HG02840 (cell line): ENCODE measurements around the gene TMPRSS13.

Source experiments
- ATAC-seq: cut with Tn5 transposase; IDR thresholded peaks from one replicate; pipeline ENCODE4 v1.9.1; 2021; ENCODE audit warnings: mild to moderate bottlenecking, moderate library complexity, moderate number of reproducible peaks; ENCODE audit not compliant: unreplicated experiment, low FRiP score

Gene TMPRSS13

GRCh38 chr11:117914991-117915618, 14.1 kb downstream of the TMPRSS13 start:
- no peak for ATAC-seq

DNA sequence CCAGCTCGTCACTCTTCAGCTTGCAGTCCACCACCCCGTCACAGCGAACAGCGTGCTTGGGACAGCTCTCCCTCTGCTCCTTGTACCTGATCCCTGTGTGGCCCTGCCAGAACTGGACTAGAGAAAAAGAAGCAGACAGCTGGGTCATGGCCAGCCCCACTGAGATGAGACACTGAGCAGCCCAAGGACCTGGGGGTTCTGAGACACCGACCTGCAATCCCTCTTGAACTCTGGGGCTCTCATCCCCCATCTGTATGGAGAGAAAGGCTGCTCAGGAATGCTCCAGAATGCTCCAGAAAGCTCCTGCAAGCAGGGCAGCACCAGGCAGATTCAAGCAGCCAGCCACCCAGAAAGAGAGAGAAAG, 14.8 kb downstream of the TMPRSS13 start:
- no peak for ATAC-seq

DNA sequence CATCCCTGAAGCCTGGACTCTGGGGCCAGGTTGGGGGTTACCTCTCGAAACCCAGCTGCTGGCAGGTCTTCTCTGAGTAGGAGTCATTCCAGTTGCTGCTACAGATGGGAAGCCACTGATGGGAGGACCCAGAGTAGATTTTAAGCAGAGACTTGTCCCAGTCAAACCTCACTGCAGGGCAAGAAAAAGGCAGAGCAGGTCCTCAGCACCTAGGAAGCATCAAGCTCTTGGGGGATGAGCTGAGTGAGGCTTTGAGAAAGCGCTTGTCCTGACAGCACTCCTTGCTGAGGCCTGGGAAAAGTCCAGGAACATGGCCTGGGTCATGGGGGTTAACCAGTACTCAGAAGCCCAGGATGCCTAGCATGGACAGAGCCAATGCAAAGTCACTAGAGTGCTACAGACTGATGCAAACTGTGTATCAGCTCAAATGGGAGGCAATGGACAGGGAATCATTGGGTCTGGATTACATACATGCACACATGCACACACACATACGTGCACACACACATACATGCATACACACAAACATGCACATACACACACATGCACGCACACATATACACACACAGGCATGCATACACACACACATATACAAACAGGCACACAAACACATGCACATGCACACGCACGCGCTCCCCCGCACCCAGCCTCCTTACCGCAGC, 15.3 kb downstream of the TMPRSS13 start:
- no peak for ATAC-seq

DNA sequence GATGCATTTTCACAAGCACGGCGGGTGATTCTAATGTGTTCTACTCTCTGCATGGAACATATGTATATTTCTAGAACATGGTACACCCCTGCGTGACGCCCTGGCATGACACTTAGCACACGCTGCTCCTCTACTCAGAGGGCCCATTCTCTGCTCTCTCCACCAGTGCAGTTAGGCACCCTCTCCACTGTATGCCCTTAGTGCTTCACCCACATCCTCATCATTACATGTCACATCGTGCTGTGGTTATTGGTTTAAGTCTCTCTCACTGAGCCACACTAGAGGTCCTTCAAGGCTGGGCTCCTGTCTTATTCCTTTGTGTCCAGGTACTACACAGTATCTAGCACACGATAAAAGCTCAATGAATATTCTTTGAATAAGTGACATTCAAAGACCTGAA, 16.7 kb downstream of the TMPRSS13 start:
- no peak for ATAC-seq

DNA sequence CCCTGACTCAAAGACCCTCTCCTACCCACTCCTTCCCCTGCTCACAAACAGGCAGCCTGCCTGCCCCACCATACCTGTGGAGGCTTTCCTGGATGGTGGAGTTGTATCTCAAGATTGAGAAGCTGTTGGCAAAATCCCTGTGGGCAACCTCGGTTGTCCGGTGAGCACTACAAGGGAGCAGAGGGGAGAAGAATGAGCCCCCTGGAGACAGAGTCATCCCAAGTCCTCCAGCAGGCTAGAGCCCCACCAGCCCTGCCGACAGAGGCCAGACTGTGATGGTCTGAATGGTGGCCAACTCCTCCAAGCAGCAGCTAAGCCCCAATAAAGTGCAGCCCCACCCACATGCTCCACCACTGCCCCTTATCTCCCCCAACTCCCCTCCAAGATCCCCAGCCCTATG, 17.5 kb downstream of the TMPRSS13 start:
- ATAC-seq: no peak

GRCh38 chr11:117910941-117911655, 18.1 kb downstream of the TMPRSS13 start:
- no peak for ATAC-seq

- ATAC-seq: no peak
Measured at GRCh38 chr11:117910525-117910924, 18.7 kb downstream of the TMPRSS13 start.

DNA sequence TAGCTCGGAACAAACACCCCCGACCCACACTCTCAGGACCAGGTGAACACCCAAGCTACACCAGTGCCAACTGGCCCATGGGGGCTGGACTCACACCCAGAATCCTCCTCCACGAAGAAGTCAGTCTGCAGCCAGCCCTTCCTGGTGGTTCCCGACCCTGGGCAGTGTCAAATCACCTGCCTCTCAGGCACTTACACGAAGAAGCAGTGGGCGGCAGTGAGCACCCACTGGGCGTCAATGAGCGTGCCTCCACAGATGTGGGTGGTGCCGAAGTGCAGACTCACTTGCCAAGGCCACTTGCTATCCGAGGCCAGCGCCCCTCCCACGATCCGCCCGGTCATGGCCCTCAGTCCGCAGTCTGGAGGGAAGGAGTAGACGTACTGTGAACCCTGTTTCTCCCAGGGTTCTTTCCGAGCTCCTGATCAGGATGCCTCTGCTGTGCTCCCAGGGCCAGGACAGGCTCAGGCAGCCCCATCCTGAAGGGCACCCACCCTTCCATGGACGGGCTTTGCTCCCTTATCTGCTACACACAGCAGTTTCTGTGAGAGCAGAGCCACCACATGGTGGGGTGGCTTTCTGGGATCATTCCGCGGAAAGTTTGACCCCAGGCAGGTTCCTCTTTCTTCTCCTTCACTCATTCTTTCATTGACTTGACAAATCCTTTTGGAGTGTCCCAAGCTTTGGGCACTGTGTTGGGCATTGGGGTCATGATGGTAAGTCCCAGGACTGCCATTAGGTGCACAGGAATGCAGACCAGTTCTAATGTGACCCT, 19.4 kb downstream of the TMPRSS13 start:
- ATAC-seq: no peak

- no peak for ATAC-seq
Measured at GRCh38 chr11:117908959-117909610, 20.1 kb downstream of the TMPRSS13 start.

GRCh38 chr11:117908109-117908895, 20.9 kb downstream of the TMPRSS13 start:
- ATAC-seq: no peak

DNA sequence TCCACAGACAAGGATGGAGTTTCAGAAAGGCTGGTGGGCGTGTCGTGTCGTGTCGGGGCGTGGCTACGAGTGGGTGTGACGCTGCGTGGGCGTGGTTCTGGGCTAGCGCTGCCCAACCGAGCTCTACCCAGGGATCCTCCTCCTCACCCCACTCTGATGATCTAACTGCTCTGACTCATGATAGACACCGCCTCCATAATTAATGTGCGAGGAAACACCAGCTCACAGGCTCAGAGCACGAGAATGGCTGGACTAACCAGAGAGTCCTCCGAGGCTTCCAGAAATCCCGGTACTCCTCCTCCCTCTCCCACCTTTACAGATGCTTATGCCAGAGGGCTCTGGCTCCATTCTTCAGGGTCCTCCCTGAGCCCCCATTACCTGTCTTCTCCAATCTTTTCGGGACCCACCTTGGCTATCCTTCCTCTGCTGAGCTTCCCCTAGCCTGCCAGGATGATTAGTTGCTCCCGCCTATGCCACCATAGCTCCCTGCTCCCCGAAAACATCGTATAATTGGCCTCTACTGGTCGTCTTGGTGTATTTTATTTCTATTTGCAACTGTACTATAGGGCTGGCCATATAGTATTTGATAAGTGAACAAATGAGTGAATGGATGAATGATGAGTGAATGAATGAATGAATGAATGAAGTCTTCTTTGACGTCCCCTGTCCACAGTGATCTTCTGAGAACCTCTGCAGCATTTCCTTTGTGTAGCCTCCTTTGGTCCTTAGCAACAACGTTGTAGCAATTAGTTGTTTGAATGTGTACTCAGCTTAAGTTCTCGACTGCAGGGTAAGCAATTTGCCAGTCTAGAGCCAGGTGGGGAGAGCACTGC, 21.7 kb downstream of the TMPRSS13 start:
- no peak for ATAC-seq

GRCh38 chr11:117906710-117907109, 22.5 kb downstream of the TMPRSS13 start:
- ATAC-seq: no peak

DNA sequence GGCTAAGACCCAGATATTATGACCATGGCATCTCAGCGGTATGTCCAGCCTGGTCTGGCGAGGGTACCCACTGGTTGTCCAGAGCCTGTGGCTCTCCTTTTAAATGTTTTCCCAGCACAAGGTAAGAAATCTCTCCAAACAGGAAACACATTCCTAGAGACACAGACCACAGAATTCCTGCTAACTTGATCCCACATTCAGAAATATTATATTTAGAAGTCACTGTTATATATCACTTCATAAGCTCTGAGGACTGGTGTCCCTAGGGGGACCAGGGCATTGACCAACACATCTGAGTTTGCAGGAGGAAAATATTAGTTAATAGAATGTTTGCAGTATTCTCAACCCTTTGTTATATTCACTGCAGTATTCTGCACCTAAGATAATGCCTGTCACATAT, 23.1 kb downstream of the TMPRSS13 start:
- ATAC-seq: no peak

GRCh38 chr11:117905524-117905923, 23.7 kb downstream of the TMPRSS13 start:
- ATAC-seq: no peak

DNA sequence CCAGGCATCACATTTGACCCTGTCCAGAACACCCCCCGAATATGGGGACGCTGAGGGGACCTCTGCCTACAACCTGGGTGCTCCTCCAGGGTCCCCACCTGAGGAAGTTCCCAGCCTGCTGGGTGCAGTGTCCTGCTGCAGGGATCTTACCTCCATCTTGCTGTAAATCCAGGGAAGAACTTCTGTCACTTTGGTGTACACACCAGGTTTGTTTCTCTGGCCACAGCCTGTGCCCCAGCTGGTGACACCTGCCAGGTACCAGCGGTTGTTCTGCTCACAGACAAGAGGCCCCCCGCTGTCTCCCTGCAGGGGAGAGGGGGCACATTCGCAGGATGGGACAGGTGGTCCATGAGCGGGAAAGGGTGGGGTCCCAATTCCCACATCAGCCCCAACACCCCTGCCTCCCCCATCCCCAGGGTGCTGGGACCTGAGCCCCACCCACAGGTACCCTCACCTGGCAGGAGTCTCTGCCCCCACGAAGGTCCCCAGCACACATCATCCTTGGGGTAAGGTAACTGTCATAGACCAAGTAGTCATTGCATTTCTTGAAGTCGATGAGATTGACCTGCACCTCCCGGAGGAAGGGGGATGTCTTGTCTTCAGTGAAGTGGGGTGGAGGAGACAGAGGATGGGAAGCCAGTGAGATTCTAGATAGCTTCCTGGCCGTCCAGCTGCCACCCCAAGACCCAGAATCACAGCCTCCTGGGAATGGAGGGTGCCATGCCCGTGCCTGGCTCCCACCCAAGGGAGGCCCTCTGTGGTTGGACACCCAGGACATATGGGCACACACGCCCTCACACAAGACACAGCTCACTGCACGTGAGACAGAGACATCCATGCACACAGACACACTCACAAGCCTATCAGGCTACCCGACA, 25.5 kb downstream of the TMPRSS13 start:
- no peak for ATAC-seq

DNA sequence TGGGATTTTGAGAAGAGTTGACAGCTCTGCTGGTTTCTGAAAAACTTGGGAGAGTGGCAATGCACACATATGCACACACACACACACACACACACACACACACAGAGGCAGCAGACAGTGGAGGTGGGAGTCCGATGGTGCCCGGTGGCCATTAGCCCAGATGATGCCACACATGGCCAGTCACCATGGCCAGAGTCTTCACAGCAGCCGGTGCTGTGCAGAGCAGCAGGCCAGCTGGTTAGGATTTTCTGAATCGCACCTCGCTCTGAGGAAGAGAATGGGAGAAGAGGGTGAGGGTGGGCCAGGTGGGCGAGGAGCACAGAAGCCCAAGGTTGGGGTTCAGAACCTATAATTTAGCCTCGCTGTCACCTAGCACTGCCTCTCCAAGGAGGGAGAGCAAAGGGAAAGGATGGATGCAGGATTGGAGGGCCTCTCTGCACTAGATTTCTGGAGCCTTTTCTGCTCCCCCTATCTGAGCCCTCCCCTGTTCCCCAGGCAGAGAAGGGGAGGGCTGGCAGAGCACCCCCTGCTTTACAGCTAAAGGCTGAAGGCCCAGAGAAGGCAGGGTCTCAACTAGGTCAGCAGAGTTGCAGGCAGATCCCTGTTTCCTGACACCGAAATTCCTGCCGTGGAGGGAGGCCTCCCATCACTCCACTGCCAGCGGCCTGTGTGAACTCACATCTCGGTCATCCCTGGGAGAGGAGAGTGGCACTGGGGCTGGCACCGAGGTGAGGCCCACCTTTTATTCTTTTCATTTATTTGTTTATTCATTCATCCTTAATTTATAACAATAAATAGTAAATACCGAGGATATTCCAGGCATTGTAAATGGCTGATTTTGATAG, 27.0 kb downstream of the TMPRSS13 start:
- ATAC-seq: no peak

GRCh38 chr11:117901601-117902000, 27.6 kb downstream of the TMPRSS13 start:
- no peak for ATAC-seq
